HUES64 (cell line): Measurements from ENCODE around the gene TEKT2.

Source experiments
- H3K27ac ChIP-seq: 2 replicates; pipeline ENCODE4 v1.7.0; 2013; ENCODE audit warnings: low read depth, low read length, inconsistent platforms
- H3K27me3 ChIP-seq: 2 replicates; pipeline ENCODE4 v1.6.1; 2013; ENCODE audit warnings: mild to moderate bottlenecking, low read length; ENCODE audit not compliant: insufficient read depth
- H3K36me3 ChIP-seq: 2 replicates; pipeline ENCODE4 v1.6.1; 2013; ENCODE audit warnings: mild to moderate bottlenecking, low read length; ENCODE audit not compliant: insufficient read depth
- H3K4me1 ChIP-seq: 2 replicates; pipeline ENCODE4 v1.6.1; 2013; ENCODE audit warnings: mild to moderate bottlenecking, low read length, moderate library complexity; ENCODE audit not compliant: insufficient read depth
- H3K4me3 ChIP-seq: 2 replicates; pipeline ENCODE4 v1.5.1; 2013; ENCODE audit warnings: mild to moderate bottlenecking, low read length, moderate library complexity
- H3K9ac ChIP-seq: 2 replicates; pipeline ENCODE4 v1.6.1; 2013; ENCODE audit warnings: mild to moderate bottlenecking, low read depth, low read length
- H3K9me3 ChIP-seq: 2 replicates; pipeline ENCODE4 v1.6.1; 2013; ENCODE audit warnings: low read depth, low read length; ENCODE audit not compliant: insufficient read depth
- WGBS: fragments of 150-250, 120-280 bp; methylation state at CpG from one replicate; pipeline ENCODE4 v1.1.7; 2013; ENCODE audit warnings: missing lambda C conversion rate; 5-methylcytosine and 5-hydroxymethylcytosine counted together

Gene TEKT2

GRCh38 chr1:36133484-36133883 lies 49.6 kb downstream of the TEKT2 start:
- Histone ChIP-seq H3K9ac (no peak overlapping the region), H3K4me1 (peaks cover 4% of the 10 kb centered on the region; the same call in 1 of the 2 replicates), H3K4me3 (no peak overlapping the region), H3K36me3 (peaks cover 18% of the 10 kb centered on the region), H3K27me3 (no peaks in the 10 kb centered on the region), H3K27ac (no peak overlapping the region), H3K9me3 (no peaks in the 10 kb centered on the region)
- WGBS = 94% methylated on average over 3 of the region's 3 CpGs

- 57% methylated on average over 6 of the region's 6 CpGs for WGBS
- Histone ChIP-seq H3K9ac (no peak overlapping the region), H3K27ac (no peak overlapping the region), H3K4me1 (peaks cover 4% of the 10 kb centered on the region; the same call in 1 of the 2 replicates), H3K9me3 (no peaks in the 10 kb centered on the region), H3K27me3 (no peaks in the 10 kb centered on the region), H3K4me3 (no peak overlapping the region), H3K36me3 (peaks cover 20% of the 10 kb centered on the region)
Observed at GRCh38 chr1:36134031-36134430, 50.1 kb downstream of the TEKT2 start.

DNA sequence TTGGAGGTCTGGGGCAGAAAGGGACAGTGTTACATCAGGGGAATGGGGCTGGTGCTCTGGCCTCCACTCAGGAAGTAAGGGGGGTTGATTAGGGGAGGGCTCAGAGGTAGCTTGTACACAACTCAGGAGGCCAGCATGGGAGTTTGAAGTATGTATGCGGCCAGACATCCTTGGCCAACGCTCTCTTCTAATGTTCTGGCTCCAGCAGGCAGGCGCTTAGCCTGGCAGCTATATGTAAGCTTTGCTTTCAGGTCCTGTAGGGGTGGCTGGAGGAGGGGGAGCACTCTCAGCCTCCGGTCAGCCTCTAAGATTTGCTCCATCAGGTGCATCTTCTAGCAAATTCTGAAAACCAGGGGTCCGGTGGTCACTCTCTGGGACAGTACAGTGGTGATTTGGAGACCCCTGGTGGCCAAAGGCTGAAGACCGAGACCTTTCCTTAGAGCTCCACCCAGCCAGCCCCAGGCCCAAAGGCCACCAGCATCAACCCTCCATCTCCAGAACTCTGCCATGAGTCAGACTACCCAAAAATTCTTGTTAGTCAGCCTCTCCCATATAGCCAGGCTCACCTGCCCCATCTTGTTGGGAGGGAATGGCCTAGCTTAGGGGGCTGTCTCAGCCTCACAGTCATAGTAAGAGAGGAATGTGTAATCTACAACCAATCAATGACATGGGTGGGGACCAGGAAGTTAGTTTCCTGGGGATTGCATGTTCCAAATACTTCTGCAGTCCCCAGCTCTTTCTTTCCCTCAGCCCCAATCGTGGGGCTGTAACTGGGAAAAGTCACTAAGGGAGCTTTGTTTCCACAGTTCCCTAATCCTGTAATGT lies 50.8 kb downstream of the TEKT2 start:
- Histone ChIP-seq H3K9ac (no peak overlapping the region), H3K9me3 (no peaks in the 10 kb centered on the region), H3K4me3 (no peak overlapping the region), H3K27ac (no peak overlapping the region), H3K27me3 (no peaks in the 10 kb centered on the region), H3K4me1 (peaks cover 4% of the 10 kb centered on the region; the same call in 1 of the 2 replicates), H3K36me3 (peaks cover 23% of the 10 kb centered on the region)
- WGBS = 65% methylated on average over 7 of the region's 7 CpGs

GRCh38 chr1:36135330-36135667 lies 51.4 kb downstream of the TEKT2 start:
- H3K9me3 ChIP-seq = no peaks in the 10 kb centered on the region
- no peaks in the 10 kb centered on the region for H3K27me3 ChIP-seq
- H3K4me1 ChIP-seq = peaks cover 4% of the 10 kb centered on the region; the same call in 1 of the 2 replicates
- H3K9ac ChIP-seq = no peak overlapping the region
- WGBS = 84% methylated on average over 6 of the region's 6 CpGs
- H3K27ac ChIP-seq = no peak overlapping the region
- H3K36me3 ChIP-seq = peaks cover 25% of the 10 kb centered on the region
- H3K4me3 ChIP-seq = no peak overlapping the region

DNA sequence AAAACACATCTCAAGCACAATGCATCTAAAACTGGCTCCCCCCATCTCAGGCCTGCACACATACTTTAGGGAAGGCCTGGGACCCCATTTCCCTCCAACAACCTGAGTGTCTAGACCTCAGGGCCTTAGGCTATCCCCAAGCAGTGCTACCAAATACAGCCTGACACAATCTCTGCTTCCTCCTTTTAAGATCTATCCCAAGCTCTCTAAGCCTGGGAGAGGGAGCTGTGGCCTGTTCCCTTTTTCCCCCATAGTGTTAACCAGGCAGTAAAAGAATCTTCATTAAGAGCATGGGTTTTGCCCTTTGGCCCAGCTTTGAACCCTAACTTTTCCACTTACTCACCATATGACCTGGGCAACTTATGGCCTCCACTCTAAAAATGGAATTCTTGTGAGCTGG lies 51.9 kb downstream of the TEKT2 start:
- H3K4me1 ChIP-seq = peaks cover 4% of the 10 kb centered on the region; the same call in 1 of the 2 replicates
- peaks cover 25% of the 10 kb centered on the region for H3K36me3 ChIP-seq
- no peak overlapping the region for H3K9ac ChIP-seq
- no peak overlapping the region for H3K4me3 ChIP-seq
- H3K9me3 ChIP-seq = no peaks in the 10 kb centered on the region
- H3K27ac ChIP-seq = no peak overlapping the region
- no peaks in the 10 kb centered on the region for H3K27me3 ChIP-seq

DNA sequence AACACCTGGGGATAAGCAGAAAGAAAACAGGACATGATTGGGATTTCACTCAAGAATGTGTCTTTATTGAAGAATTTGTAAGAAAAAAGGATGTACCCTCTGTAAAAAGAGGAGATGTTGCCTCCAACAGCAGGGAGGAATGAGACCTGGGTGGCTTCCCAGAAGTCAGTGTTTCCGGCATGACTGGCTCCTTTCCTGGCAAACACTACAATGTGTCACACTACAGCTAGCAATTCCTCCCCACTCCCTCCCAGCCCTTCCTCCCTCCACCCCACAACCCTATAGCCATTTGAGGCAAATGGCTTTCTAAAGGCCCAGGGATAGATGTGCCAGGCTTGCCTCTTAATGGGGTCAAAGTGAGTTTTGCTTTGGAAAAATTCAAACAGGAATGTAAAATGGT lies 52.6 kb downstream of the TEKT2 start:
- H3K36me3 ChIP-seq = peaks cover 25% of the 10 kb centered on the region

GRCh38 chr1:36137226-36137625 lies 53.3 kb downstream of the TEKT2 start:
- no peaks in the 10 kb centered on the region for H3K9me3 ChIP-seq
- no peaks in the 10 kb centered on the region for H3K27me3 ChIP-seq
- H3K27ac ChIP-seq = no peak overlapping the region
- peaks cover 4% of the 10 kb centered on the region; the same call in 1 of the 2 replicates for H3K4me1 ChIP-seq
- whole genome bisulfite sequencing = 76% methylated on average over 5 of the region's 5 CpGs
- H3K36me3 ChIP-seq = peaks cover 25% of the 10 kb centered on the region
- no peak overlapping the region for H3K9ac ChIP-seq
- H3K4me3 ChIP-seq = no peak overlapping the region

More for the DNA sequence above, 52.6 kb downstream of the TEKT2 start:
- Histone ChIP-seq H3K9me3 (no peaks in the 10 kb centered on the region), H3K9ac (no peak overlapping the region), H3K4me3 (no peak overlapping the region), H3K27me3 (no peaks in the 10 kb centered on the region), H3K4me1 (peaks cover 4% of the 10 kb centered on the region; the same call in 1 of the 2 replicates), H3K27ac (no peak overlapping the region)
- WGBS = 93% methylated on average over 1 of the region's 1 CpG

GRCh38 chr1:36137776-36138175 lies 53.9 kb downstream of the TEKT2 start:
- no peaks in the 10 kb centered on the region for H3K27me3 ChIP-seq
- H3K36me3 ChIP-seq = peaks cover 25% of the 10 kb centered on the region
- peaks cover 4% of the 10 kb centered on the region; the same call in 1 of the 2 replicates for H3K4me1 ChIP-seq
- no peak overlapping the region for H3K27ac ChIP-seq
- H3K4me3 ChIP-seq = no peak overlapping the region
- no peaks in the 10 kb centered on the region for H3K9me3 ChIP-seq
- H3K9ac ChIP-seq = no peak overlapping the region
- 96% methylated on average over 2 of the region's 3 CpGs for WGBS
